ENCODE results near the gene PCDHB13.
"Not testable (repeated sequence)": the region's sequence is repeated elsewhere in the genome, so short reads cannot be mapped to it uniquely, and the experiment has no call there.

The PCDHB13 gene

DNA sequence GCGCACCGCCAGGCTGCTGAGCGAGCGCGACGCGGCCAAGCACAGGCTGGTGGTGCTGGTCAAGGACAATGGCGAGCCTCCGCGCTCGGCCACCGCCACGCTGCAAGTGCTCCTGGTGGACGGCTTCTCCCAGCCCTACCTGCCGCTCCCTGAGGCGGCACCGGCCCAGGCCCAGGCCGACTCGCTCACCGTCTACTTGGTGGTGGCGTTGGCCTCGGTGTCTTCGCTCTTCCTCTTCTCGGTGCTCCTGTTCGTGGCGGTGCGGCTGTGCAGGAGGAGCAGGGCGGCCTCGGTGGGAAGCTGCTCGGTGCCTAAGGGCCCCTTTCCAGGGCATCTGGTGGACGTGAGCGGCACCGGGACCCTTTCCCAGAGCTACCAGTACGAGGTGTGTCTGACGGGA lies 12.1 kb upstream of the PCDHB13 start:
- DNase-seq (ENCODE audit: low read depth in 2 of 2), result not testable (repeated sequence)

DNA sequence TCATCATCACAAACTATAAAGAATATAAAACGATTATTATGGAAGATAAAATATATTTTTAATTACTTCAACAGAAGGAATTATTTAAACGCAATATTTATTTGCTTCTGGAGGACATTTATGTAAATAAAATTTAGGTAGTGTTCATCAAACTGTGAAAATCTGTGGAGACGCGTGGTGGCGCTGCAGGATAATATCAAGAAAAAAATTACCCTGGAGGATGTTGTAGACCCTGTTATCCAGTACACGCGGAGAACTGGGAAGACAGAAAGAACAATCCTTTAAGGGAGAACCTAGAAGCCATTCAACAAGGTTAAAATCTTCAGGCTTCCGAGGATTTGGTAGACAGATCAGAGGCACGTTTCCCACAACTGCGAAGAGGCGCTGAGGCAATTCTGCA lies 5.2 kb upstream of the PCDHB13 start, which contains the start of gene PCDHB12:
Gene PCDHB12, plus strand, starts transcription at position 242 of the 400 bp plus-strand sequence. CDS start 189 bp downstream, outside the sequence.
- no peak for DNase-seq (ENCODE audit: low read depth in 2 of 2)

DNA sequence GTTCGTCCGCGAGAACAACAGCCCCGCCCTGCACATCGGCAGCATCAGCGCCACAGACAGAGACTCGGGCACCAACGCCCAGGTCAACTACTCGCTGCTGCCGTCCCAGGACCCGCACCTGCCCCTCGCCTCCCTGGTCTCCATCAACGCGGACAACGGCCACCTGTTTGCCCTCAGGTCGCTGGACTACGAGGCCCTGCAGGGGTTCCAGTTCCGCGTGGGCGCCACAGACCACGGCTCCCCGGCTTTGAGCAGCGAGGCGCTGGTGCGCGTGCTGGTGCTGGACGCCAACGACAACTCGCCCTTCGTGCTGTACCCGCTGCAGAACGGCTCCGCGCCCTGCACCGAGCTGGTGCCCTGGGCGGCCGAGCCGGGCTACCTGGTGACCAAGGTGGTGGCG lies 3.4 kb upstream of the PCDHB13 start:
- not testable (repeated sequence) for DNase-seq (ENCODE audit: low read depth in 2 of 2)

DNA sequence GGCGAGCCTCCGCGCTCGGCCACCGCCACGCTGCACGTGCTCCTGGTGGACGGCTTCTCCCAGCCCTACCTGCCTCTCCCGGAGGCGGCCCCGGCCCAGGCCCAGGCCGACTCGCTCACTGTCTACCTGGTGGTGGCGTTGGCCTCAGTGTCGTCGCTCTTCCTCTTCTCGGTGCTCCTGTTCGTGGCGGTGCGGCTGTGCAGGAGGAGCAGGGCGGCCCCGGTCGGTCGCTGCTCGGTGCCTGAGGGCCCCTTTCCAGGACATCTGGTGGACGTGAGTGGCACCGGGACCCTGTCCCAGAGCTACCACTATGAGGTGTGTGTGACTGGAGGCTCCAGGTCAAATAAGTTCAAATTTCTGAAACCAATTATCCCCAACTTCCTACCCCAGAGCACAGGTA lies 2.9 kb upstream of the PCDHB13 start:
- not testable (repeated sequence) for DNase-seq (ENCODE audit: low read depth in 2 of 2)

DNA sequence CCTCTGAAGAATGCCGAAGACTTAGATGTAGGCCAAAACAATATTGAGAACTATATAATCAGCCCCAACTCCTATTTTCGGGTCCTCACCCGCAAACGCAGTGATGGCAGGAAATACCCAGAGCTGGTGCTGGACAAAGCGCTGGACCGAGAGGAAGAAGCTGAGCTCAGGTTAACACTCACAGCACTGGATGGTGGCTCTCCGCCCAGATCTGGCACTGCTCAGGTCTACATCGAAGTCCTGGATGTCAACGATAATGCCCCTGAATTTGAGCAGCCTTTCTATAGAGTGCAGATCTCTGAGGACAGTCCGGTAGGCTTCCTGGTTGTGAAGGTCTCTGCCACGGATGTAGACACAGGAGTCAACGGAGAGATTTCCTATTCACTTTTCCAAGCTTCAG lies 864 bp downstream of the PCDHB13 start:
- DNase-seq (ENCODE audit: low read depth in 2 of 2), result not testable (repeated sequence)

DNA sequence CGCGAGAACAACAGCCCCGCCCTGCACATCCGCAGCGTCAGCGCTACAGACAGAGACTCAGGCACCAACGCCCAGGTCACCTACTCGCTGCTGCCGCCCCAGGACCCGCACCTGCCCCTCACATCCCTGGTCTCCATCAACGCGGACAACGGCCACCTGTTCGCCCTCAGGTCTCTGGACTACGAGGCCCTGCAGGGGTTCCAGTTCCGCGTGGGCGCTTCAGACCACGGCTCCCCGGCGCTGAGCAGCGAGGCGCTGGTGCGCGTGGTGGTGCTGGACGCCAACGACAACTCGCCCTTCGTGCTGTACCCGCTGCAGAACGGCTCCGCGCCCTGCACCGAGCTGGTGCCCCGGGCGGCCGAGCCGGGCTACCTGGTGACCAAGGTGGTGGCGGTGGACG lies 1.8 kb downstream of the PCDHB13 start:
- DNase-seq (ENCODE audit: low read depth in 2 of 2), result not testable (repeated sequence)

DNA sequence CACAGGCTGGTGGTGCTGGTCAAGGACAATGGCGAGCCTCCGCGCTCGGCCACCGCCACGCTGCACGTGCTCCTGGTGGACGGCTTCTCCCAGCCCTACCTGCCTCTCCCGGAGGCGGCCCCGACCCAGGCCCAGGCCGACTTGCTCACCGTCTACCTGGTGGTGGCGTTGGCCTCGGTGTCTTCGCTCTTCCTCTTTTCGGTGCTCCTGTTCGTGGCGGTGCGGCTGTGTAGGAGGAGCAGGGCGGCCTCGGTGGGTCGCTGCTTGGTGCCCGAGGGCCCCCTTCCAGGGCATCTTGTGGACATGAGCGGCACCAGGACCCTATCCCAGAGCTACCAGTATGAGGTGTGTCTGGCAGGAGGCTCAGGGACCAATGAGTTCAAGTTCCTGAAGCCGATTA lies 2.3 kb downstream of the PCDHB13 start:
- not testable (repeated sequence) for DNase-seq (ENCODE audit: low read depth in 2 of 2)

DNA sequence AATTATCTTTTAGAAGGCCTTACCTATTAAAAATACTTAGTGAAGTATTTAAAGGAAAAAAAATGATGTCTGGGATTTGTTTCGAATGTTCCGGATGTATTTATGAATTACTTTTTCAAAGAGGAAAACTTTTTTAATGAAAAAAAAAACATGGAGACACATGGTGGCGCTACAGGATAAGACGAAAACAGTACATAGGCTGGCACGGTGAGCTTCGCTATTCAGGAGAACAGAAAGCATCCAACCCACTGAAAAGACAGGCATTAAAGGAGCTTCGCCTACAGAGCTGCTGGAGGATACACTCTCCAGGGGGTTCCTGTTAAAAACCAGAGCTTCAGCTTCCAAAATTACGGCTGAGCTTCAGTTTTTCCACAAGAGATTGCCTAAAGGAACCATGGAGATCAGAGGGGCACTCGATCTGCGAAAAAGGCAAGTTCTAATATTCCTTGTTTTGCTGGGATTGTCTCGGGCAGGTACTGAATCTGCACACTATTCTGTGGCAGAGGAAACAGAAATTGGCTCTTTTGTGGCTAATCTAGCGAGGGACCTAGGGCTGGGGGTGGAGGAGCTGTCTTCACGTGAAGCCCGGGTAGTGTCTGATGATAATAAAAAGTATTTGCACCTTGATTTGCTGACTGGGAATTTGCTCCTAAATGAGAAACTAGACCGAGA lies 9.5 kb downstream of the PCDHB13 start, which contains the start of gene PCDHB14:
Gene PCDHB14, plus strand, starts transcription at position 232 of the 672 bp plus-strand sequence. Its CDS starts 163 bp downstream, at position 395.
- DNase-seq (ENCODE audit: low read depth in 2 of 2), result no peak

DNA sequence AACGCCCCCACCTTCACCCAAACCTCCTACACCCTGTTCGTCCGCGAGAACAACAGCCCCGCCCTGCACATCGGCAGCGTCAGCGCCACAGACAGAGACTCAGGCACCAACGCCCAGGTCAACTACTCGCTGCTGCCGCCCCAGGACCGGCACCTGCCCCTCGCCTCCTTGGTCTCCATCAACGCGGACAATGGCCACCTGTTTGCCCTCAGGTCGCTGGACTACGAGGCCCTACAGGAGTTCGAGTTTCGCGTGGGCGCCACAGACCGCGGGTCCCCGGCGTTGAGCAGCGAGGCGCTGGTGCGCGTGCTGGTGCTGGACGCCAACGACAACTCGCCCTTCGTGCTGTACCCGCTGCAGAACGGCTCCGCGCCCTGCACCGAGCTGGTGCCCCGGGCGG lies 11.1 kb downstream of the PCDHB13 start:
- not testable (repeated sequence) for DNase-seq (ENCODE audit: low read depth in 2 of 2)

DNA sequence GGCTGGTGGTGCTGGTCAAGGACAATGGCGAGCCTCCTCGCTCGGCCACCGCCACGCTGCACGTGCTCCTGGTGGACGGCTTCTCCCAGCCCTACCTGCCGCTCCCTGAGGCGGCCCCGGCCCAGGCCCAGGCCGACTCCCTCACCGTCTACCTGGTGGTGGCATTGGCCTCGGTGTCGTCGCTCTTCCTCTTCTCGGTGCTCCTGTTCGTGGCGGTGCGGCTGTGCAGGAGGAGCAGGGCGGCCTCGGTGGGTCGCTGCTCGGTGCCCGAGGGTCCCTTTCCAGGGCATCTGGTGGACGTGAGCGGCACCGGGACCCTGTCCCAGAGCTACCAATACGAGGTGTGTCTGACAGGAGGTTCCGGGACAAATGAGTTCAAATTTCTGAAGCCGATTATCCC lies 11.7 kb downstream of the PCDHB13 start:
- not testable (repeated sequence) for DNase-seq (ENCODE audit: low read depth in 2 of 2)

DNA sequence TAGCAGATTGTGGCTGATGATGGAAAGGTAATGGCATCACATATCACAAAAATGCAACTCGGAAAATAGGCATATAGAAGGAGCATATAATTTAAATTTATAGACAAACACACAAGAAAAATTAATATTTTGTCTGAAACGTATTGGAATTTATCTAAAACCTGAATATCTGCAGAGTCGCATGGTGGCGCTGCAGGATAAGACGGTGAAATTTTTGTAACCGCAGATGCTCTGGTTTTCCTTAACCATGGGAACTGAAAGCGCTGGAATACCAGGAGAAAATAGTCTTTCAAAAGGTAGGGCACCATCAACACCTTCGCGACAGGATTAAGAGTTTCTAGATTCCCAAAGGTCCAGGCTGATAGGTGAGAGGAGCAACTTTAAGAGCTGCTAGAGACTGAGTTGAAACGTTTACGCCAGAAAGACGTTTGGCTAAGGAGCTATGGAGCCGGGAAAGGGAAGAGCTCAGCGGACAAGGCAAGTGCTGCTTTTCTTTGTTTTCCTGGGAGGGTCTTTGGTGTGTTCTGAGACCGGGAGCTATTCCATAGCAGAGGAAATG lies 20.5 kb downstream of the PCDHB13 start:
- DNase-seq (ENCODE audit: low read depth in 2 of 2), result no peak

DNA sequence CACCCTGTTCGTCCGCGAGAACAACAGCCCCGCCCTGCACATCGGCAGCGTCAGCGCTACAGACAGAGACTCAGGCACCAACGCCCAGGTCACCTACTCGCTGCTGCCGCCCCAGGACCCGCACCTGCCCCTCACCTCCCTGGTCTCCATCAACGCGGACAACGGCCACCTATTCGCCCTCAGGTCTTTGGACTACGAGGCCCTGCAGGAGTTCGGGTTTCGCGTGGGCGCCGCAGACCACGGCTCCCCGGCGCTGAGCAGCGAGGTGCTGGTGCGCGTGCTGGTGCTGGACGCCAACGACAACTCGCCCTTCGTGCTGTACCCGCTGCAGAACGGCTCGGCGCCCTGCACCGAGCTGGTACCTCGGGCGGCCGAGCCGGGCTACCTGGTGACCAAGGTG lies 22.2 kb downstream of the PCDHB13 start:
- DNase-seq (ENCODE audit: low read depth in 2 of 2), result not testable (repeated sequence)

DNA sequence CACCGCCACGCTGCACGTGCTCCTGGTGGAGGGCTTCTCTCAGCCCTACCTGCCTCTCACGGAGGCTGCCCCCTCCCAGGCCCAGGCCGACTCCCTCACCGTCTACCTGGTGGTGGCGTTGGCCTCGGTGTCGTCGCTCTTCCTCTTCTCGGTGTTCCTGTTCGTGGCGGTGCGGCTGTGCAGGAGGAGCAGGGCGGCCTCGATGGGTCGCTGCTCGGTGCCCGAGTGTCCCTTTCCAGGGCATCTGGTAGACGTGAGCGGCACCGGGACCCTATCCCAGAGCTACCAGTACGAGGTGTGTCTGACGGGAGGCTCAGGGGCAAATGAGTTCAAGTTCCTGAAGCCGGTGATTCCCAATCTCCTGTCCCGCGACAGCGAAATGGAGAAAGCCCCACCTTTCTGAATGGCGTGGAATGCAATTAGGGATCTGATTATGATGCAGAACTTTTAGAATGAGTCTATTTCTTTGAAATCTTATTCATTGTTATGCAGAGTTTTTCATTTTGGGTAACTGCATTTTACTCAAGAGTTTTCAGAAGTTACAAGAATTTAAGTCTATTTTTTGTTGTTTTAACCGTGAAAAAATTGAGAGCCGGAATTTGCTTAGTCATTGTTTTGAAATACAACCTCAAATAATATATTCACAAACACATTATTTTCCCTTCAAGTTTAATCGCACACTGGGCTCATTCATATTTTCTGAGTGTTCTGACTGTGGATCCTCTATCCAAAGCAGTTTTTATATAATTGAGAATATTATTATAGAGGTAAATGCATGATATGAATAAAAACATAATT lies 23.0 kb downstream of the PCDHB13 start:
- no peak for DNase-seq (ENCODE audit: low read depth in 2 of 2)

DNA sequence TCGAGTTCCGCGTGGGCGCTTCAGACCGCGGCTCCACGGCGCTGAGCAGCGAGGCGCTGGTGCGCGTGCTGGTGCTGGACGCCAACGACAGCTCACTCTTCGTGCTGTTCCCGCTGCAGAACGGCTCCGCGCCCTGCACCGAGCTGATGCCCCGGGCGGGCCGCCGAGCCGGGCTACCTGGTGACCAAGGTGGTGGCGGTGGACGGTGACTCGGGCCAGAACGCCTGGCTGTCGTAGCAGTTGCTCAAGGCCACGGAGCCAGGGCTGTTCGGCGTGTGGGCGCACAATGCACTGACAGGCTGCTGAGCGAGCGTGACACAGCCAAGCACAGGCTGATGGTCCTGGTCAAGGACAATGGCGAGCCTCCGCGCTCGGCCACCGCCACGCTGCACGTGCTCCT lies 27.8 kb downstream of the PCDHB13 start:
- DNase-seq (ENCODE audit: low read depth in 2 of 2), result no peak

DNA sequence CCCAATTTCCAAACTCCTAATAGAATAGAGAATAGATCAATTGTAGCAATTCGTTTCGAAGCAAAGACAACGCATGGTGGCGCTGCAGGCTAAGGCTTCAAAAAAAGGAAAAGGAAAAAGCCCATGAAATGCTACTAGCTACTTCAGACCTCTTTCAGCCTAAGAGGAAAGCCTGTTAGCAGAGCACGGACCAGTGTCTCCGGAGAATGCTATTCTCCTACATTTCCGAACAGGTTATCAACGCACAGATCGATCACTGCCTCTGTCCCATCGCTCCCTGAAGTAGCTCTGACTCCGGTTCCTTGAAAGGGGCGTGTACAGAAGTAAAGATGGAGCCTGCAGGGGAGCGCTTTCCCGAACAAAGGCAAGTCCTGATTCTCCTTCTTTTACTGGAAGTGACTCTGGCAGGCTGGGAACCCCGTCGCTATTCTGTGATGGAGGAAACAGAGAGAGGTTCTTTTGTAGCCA lies 31.6 kb downstream of the PCDHB13 start, which contains the start of gene PCDHB15:
Gene PCDHB15, plus strand, starts transcription at position 146 of the 468 bp plus-strand sequence. Its CDS starts 184 bp downstream, at position 330.
- no peak for DNase-seq (ENCODE audit: low read depth in 2 of 2)

DNA sequence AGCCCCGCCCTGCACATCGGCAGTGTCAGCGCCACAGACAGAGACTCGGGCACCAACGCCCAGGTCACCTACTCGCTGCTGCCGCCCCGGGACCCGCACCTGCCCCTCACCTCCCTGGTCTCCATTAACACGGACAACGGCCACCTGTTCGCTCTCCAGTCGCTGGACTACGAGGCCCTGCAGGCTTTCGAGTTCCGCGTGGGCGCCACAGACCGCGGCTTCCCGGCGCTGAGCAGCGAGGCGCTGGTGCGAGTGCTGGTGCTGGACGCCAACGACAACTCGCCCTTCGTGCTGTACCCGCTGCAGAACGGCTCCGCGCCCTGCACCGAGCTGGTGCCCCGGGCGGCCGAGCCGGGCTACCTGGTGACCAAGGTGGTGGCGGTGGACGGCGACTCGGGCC lies 33.3 kb downstream of the PCDHB13 start:
- DNase-seq (ENCODE audit: low read depth in 2 of 2), result not testable (repeated sequence)

DNA sequence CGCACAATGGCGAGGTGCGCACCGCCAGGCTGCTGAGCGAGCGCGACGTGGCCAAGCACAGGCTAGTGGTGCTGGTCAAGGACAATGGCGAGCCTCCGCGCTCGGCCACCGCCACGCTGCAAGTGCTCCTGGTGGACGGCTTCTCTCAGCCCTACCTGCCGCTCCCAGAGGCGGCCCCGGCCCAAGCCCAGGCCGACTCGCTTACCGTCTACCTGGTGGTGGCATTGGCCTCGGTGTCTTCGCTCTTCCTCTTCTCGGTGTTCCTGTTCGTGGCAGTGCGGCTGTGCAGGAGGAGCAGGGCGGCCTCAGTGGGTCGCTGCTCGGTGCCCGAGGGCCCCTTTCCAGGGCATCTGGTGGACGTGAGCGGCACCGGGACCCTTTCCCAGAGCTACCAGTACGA lies 33.7 kb downstream of the PCDHB13 start:
- DNase-seq (ENCODE audit: low read depth in 2 of 2), result not testable (repeated sequence)

DNA sequence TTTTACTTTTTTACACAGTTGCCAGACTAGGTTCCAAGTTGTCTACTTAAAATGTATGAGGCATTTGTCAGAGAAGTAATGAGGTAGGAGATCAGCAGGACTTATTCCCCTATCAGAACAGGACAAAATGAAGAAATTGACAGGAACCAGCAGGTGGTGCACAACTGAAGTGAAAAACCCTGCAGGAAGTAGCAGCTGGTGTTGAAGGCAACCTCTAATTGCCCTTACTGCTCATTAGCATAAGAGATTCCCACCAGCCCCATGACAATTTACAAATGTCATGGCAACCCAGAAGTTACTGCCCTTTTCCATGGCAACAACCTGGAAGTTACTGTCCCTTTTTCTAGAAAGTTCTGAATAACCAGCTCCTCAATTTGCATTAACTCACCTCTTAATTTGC lies 36.9 kb downstream of the PCDHB13 start:
- no peak for DNase-seq (ENCODE audit: low read depth in 2 of 2)

DNA sequence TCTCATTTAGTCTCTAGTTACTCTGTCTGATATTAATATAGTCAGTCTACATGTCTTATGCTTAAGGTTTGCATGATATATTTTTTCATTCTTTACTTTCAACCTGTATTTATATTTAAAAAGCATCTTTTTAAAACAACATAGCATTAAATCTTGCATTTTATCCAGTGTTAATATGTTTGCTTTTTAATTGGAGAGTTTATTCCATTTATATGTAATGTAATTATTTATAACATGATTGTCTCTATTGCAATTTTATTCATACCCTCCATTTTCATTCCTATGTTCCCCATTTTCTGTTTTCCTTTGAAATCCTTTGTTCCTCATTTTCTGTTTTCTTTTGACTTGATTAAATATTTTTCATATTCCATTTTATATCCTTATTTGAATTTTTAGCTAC lies 44.7 kb downstream of the PCDHB13 start:
- DNase-seq (ENCODE audit: low read depth in 2 of 2), result no peak

DNA sequence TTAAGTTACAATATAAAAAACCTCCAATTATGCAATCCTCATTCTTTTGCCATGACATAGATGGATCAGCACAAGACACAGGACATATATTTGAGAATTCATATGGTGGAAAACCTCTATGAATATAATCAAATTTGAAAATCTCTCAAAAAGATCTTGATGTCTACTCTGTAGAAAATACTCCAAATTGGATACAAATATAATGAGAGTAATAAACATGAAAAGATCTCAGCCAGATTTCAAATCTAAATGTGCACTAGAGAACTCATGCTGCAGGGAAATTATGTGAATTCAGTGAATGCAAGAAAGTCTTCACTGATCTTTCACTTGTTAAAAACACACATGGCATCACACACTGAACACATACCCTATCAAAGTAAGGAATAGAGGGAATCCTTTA lies 45.2 kb downstream of the PCDHB13 start:
- DNase-seq (ENCODE audit: low read depth in 2 of 2), result no peak

DNA sequence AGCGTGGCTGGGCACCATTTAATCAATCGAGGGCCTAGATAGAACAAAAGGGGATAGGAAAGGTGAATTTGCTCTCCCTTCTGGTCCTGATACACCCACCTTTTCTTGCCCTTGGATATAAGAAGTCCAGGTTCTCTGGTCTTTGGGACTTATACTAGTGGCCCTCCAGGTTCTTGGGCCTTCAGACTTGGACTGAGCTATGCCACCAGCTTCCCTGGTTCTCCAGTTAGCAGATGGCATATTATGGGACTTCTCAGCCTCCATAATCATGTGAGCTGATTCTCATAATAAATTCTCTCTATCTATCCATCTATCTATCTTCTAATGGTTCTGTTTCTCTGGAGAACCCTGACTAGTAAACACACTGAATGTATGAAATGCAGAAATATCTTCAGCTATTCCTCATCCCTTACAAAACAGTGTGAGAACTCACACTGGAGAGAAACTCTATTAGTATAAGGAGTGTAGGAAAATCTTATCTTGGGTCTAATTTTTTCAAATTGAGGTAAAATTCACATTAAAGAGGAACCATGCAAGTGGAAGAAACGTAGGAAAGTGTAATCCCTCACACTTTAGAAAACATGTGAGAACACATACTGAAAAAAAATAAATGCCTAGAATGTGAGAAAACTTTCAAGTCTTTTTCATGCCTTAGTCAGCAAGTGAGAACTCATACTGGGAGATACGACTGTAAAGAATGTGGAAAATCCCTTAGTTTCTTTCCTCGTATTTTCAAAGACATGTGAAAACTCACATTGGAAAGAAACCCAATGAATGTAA lies 46.9 kb downstream of the PCDHB13 start:
- DNase-seq (ENCODE audit: low read depth in 2 of 2), result no peak

DNA sequence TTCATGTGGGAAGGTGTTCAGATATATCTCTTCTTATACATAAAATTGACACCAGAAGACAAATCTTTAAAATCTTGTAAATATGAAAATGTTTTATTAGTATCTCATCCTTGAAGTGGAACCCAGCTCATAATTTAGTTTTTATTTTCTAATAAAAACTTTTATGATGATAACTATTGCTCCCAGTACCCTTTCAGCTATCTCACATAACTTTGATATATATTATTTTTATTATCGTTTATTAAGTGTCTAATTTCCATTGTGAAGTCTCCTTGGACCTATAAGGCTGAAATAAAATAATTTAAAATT lies 47.5 kb downstream of the PCDHB13 start:
- no peak for DNase-seq (ENCODE audit: low read depth in 2 of 2)
